Measurements from ENCODE around the gene FAM13A. TPM values are rescaled to one million over a fixed set of nuclear protein-coding genes. Genes with fewer than 3 reads are reported as not detected.

Gene FAM13A
- 19.4 and 43.9 TPM in 2 replicates for total RNA-seq

GRCh38 chr4:89056953-89057398 lies at the start of gene FAM13A:
Gene FAM13A, minus strand, starts transcription at chr4:89057185. Its CDS starts 221 bp downstream, at chr4:89056964.

DNA sequence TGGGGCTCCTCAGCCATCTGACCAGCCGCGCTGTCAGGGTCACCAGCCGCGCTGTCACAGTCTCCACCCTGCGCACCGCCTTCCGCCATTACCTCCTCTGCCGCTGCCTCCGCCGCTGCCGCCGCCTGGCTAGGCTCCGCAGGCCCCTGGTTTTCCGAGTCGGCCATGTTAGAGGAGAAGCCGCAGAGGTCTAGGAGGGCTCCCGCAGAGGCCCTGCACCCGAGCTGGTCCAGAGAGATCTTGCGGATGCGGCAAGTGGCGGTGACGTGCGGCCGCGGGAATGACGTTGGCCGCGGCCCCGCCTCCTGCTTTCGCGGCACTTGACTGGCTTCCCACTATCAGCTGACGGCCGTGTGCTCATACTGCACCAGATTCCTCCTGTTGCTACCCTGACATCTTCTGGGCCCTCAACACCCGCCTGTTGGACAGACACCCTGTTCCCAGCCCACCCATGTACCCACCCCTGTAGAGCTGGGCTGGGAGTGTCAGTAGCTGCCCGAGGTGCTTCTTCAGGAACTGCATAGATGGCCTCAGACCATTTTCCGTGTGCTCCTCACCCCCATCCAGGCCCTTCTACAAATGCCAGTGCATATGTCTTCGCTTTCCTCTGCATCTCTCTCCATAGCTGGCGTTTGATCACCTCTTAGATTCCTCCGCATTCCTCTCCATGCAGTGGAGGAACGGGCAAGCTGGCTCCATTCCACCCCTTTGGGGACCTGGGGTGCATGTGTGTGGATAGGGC lies 359.2 kb downstream of the FAM13A start, which contains the start of gene NAP1L5:
NAP1L5 (minus strand) TSS at position 242 of the 742 bp plus-strand sequence; CDS start at position 167, 75 bp downstream.

Other genes with a start within 250 kb of the FAM13A start
- gene TIGD2, start 54.3 kb upstream of the FAM13A start, total RNA-seq, result 4.3 and 8.9 TPM in 2 replicates

All from smooth muscle cell of the pulmonary artery (primary cell).